HepG2 (cell line): Measurements from ENCODE around the gene ACSL3. TPM values are rescaled to one million over a fixed set of nuclear protein-coding genes. Genes with fewer than 3 reads are reported as not detected.

Experiments used
- FOXP1 ChIP-seq, 2 experiments: fragments of 450-650 bp in 1 of 2; IDR thresholded peaks; 2 replicates each; pipeline ENCODE4 v1.6.1; 2017 to 2018; ENCODE audit warnings: antibody characterized with exemption in 1 of 2
- JUND ChIP-seq: sonication (generic); formaldehyde crosslinking; IDR thresholded peaks from 2 replicates; pipeline ENCODE4 v1.8.0; 2022; ENCODE audit warnings: mild to moderate bottlenecking, missing genetic modification reagents
- MATR3 ChIP-seq: sonication (generic); formaldehyde crosslinking; IDR thresholded peaks from 2 replicates; pipeline ENCODE4 v1.4.0; 2020; ENCODE audit warnings: missing genetic modification reagents
- NPAS2 ChIP-seq: sonication (generic); formaldehyde crosslinking; IDR thresholded peaks from 2 replicates; pipeline ENCODE4 v1.8.0; 2022; ENCODE audit warnings: mild to moderate bottlenecking, missing genetic modification reagents, borderline replicate concordance
- NR2C2 ChIP-seq: sonication (generic); formaldehyde crosslinking; IDR thresholded peaks from 2 replicates; pipeline ENCODE4 v1.4.0; 2020; ENCODE audit warnings: missing genetic modification reagents, mild to moderate bottlenecking, moderate library complexity, borderline replicate concordance
- NRL ChIP-seq: sonication (generic); formaldehyde crosslinking; IDR thresholded peaks from 2 replicates; pipeline ENCODE4 v1.5.0; 2020; ENCODE audit warnings: missing genetic modification reagents, mild to moderate bottlenecking, moderate library complexity, borderline replicate concordance
- PAXIP1 ChIP-seq: sonication (generic); formaldehyde crosslinking; conservative IDR thresholded peaks from 2 replicates; pipeline ENCODE4 v1.4.0; 2020; ENCODE audit warnings: mild to moderate bottlenecking, missing genetic modification reagents, moderate library complexity
- POLR2AphosphoS2 ChIP-seq: IDR thresholded peaks from 2 replicates; pipeline ENCODE4 v1.6.1; 2011; ENCODE audit warnings: low read depth, low read length, improper control_type of control experiment
- RARA ChIP-seq: IDR thresholded peaks from 2 replicates; pipeline ENCODE4 v1.6.1; 2016; ENCODE audit warnings: missing genetic modification reagents, missing compliant biosample characterization
- RFX1 ChIP-seq: fragments of 450-650 bp; IDR thresholded peaks from 2 replicates; pipeline ENCODE4 v1.6.1; 2017
- SP2 ChIP-seq: sonication (generic); formaldehyde crosslinking; IDR thresholded peaks from 2 replicates; pipeline ENCODE4 v1.5.1; 2020; ENCODE audit warnings: mild to moderate bottlenecking, missing genetic modification reagents
- TFDP2 ChIP-seq: sonication (generic); formaldehyde crosslinking; IDR thresholded peaks from 2 replicates; pipeline ENCODE4 v1.4.0; 2020; ENCODE audit warnings: missing genetic modification reagents
- ZFP36L2 ChIP-seq: sonication (generic); formaldehyde crosslinking; IDR thresholded peaks from 2 replicates; pipeline ENCODE4 v1.4.0; 2020; ENCODE audit warnings: missing genetic modification reagents
- ZMYM4 ChIP-seq: sonication (generic); formaldehyde crosslinking; IDR thresholded peaks from 2 replicates; pipeline ENCODE4 v1.8.1; 2023; ENCODE audit warnings: mild to moderate bottlenecking, missing genetic modification reagents
- ZNF224 ChIP-seq: sonication (generic); formaldehyde crosslinking; IDR thresholded peaks from 2 replicates; pipeline ENCODE4 v1.5.0; 2020; ENCODE audit warnings: mild to moderate bottlenecking, missing genetic modification reagents
- ZNF232 ChIP-seq: sonication (generic); formaldehyde crosslinking; IDR thresholded peaks from 2 replicates; pipeline ENCODE4 v1.4.0; 2020; ENCODE audit warnings: missing genetic modification reagents, borderline replicate concordance
- ZNF292 ChIP-seq: sonication (generic); formaldehyde crosslinking; IDR thresholded peaks from 2 replicates; pipeline ENCODE4 v1.8.1; 2022; ENCODE audit warnings: mild to moderate bottlenecking, low read depth, missing genetic modification reagents, borderline replicate concordance
- ZNF331 ChIP-seq: sonication (generic); formaldehyde crosslinking; IDR thresholded peaks from 2 replicates; pipeline ENCODE4 v1.4.0; 2020; ENCODE audit warnings: missing genetic modification reagents
- ZNF558 ChIP-seq: sonication (generic); formaldehyde crosslinking; IDR thresholded peaks from 2 replicates; pipeline ENCODE4 v1.9.0; 2022; ENCODE audit warnings: mild to moderate bottlenecking, missing genetic modification reagents, borderline replicate concordance
- ZNF776 ChIP-seq: sonication (generic); formaldehyde crosslinking; IDR thresholded peaks from 2 replicates; pipeline ENCODE4 v1.4.0; 2020; ENCODE audit warnings: mild to moderate bottlenecking, missing genetic modification reagents
- ZNF788 ChIP-seq: sonication (generic); formaldehyde crosslinking; IDR thresholded peaks from 2 replicates; pipeline ENCODE4 v1.5.0; 2020; ENCODE audit warnings: mild to moderate bottlenecking, missing genetic modification reagents, borderline replicate concordance
- ZSCAN12 ChIP-seq: sonication (generic); formaldehyde crosslinking; IDR thresholded peaks from 2 replicates; pipeline ENCODE4 v1.9.0; 2021; ENCODE audit warnings: mild to moderate bottlenecking, missing genetic modification reagents
- polyA plus RNA-seq, 8 experiments: library from polyadenylated mRNA; depleted of rRNA in 3 of 8; stranded (reverse) in 7 of 8; unstranded in 1 of 8; fragments of >200 nt; fragmentation: Illumina TruSeq in 4 of 8; extraction: Trizol in 4 of 8; gene quantifications; 2 replicates each; pipeline versions ENCODE4 v1.2.1 to v1.2.3, GENCODE V29; 2011 to 2016; ENCODE audit warnings: low read depth in 4 of 8, missing spikeins in 1 of 8, mixed read lengths in 1 of 8; ENCODE audit not compliant: insufficient read depth in 1 of 8
- total RNA-seq, 5 experiments: library from RNA; depleted of rRNA; stranded (reverse); fragments of >200 nt; fragmentation: Illumina TruSeq; extraction: Trizol; gene quantifications; 2 replicates each; pipeline ENCODE4 v1.2.3, GENCODE V29; 2016; ENCODE audit warnings: low read depth in 1 of 5
- TF ChIP-seq, protein P1 (sequence below): sonication (generic); formaldehyde crosslinking; IDR thresholded peaks from 2 replicates; pipeline ENCODE4 v1.4.0; 2020; ENCODE audit warnings: missing genetic modification reagents
- TF ChIP-seq, protein P2 (sequence below): sonication (generic); formaldehyde crosslinking; IDR thresholded peaks from 2 replicates; pipeline ENCODE4 v1.4.0; 2020; ENCODE audit warnings: missing genetic modification reagents, borderline replicate concordance

ACSL3 gene
- total and polyA plus RNA-seq, 2 of the 13 experiments (the other 11 are each of a cell fraction or from before 2014, with no cell fraction given) = 305 to 365 TPM

- TF ChIP-seq, protein P1, sequence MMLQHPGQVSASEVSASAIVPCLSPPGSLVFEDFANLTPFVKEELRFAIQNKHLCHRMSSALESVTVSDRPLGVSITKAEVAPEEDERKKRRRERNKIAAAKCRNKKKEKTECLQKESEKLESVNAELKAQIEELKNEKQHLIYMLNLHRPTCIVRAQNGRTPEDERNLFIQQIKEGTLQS = no peak; the same call in 1 of the 2 replicates
- TF ChIP-seq ZNF558 (CRISPR knock-in tag) (peak; percentile 87; the same call in 1 of the 2 replicates), ZSCAN12 (CRISPR knock-in tag) (no peak; the same call in 1 of the 2 replicates), ZNF292 (CRISPR knock-in tag) (peak; percentile 45; the same call in 1 of the 2 replicates), NPAS2 (CRISPR knock-in tag) (no peak), ZNF788 (CRISPR knock-in tag) (peak; percentile 59; the same call in 1 of the 2 replicates), RFX1 (no peak), ZMYM4 (CRISPR knock-in tag) (peak; percentile 94), TFDP2 (CRISPR knock-in tag) (peak; percentile 86), ZNF776 (CRISPR knock-in tag) (peak; percentile 98), NR2C2 (CRISPR knock-in tag) (peak; percentile 73; the same call in 1 of the 2 replicates), MATR3 (no peak), SP2 (CRISPR knock-in tag) (peak; percentile 64), ZNF232 (CRISPR knock-in tag) (peak; percentile 92; the same call in 1 of the 2 replicates), ZNF331 (peak; percentile 96), PAXIP1 (CRISPR knock-in tag) (peak; percentile 85), ZNF224 (CRISPR knock-in tag) (peak; percentile 98), FOXP1 (IDR thresholded peaks at IDR 0.05) (no peak), FOXP1 (CRISPR knock-in tag; IDR thresholded peaks at IDR 0.05) (no peak), JUND (CRISPR knock-in tag) (peak; percentile 76), POLR2AphosphoS2 (peak; percentile 90), RARA (CRISPR knock-in tag) (peak; percentile 74), ZFP36L2 (CRISPR knock-in tag) (peak; percentile 92), NRL (peak; percentile 99)
- TF ChIP-seq, protein P2, sequence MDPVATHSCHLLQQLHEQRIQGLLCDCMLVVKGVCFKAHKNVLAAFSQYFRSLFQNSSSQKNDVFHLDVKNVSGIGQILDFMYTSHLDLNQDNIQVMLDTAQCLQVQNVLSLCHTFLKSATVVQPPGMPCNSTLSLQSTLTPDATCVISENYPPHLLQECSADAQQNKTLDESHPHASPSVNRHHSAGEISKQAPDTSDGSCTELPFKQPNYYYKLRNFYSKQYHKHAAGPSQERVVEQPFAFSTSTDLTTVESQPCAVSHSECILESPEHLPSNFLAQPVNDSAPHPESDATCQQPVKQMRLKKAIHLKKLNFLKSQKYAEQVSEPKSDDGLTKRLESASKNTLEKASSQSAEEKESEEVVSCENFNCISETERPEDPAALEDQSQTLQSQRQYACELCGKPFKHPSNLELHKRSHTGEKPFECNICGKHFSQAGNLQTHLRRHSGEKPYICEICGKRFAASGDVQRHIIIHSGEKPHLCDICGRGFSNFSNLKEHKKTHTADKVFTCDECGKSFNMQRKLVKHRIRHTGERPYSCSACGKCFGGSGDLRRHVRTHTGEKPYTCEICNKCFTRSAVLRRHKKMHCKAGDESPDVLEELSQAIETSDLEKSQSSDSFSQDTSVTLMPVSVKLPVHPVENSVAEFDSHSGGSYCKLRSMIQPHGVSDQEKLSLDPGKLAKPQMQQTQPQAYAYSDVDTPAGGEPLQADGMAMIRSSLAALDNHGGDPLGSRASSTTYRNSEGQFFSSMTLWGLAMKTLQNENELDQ = peak; percentile 53; the same call in 1 of the 2 replicates
These were observed at the start of gene ACSL3 (continued) for GRCh38 chr2:222860740-222861410.
